H9 (cell line): ENCODE results near the gene CLEC17A. TPM values are rescaled to one million over a fixed set of nuclear protein-coding genes. Genes with fewer than 3 reads are reported as not detected.

ENCODE experiments used
- DNase-seq: peaks from one replicate; pipeline ENCODE4 v3.0.0-alpha.2; 2017
- H2AFZ ChIP-seq: one replicate; pipeline ENCODE4 v1.6.1; 2013; ENCODE audit warnings: mild to moderate bottlenecking, low read length, control low read depth, moderate library complexity
- H2AK5ac ChIP-seq: 2 replicates; pipeline ENCODE4 v1.6.1; 2013; ENCODE audit warnings: low read length, control low read depth, mixed read lengths; ENCODE audit not compliant: insufficient read length
- H2BK120ac ChIP-seq: one replicate; pipeline ENCODE4 v1.6.1; 2013; ENCODE audit warnings: low read depth, mild to moderate bottlenecking, low read length, control low read depth, inconsistent platforms; ENCODE audit not compliant: poor library complexity, severe bottlenecking
- H2BK12ac ChIP-seq: 2 replicates; pipeline ENCODE4 v1.6.1; 2013; ENCODE audit warnings: low read length, control low read depth, mixed read lengths, low read depth; ENCODE audit not compliant: insufficient read length
- H2BK15ac ChIP-seq: 2 replicates; pipeline ENCODE4 v1.6.1; 2013; ENCODE audit warnings: low read depth, low read length, control low read depth
- H2BK20ac ChIP-seq: one replicate; pipeline ENCODE4 v1.6.1; 2013; ENCODE audit warnings: low read depth, mild to moderate bottlenecking, low read length, control low read depth, inconsistent platforms; ENCODE audit not compliant: poor library complexity, severe bottlenecking
- H2BK5ac ChIP-seq: 2 replicates; pipeline ENCODE4 v1.6.1; 2013; ENCODE audit warnings: low read length, control low read depth, mixed read lengths; ENCODE audit not compliant: insufficient read length
- H3K14ac ChIP-seq: 2 replicates; pipeline ENCODE4 v1.6.1; 2013; ENCODE audit warnings: low read length, control low read depth; ENCODE audit not compliant: insufficient read depth
- H3K18ac ChIP-seq: 2 replicates; pipeline ENCODE4 v1.6.1; 2013; ENCODE audit warnings: low read depth, mild to moderate bottlenecking, mixed read lengths, low read length, control low read depth; ENCODE audit not compliant: insufficient read length
- H3K23ac ChIP-seq: 2 replicates; pipeline ENCODE4 v1.6.1; 2013; ENCODE audit warnings: low read length, control low read depth, mixed read lengths, low read depth; ENCODE audit not compliant: insufficient read length
- H3K23me2 ChIP-seq: 2 replicates; pipeline ENCODE4 v1.6.1; 2013; ENCODE audit warnings: low read depth, mild to moderate bottlenecking, mixed read lengths, low read length, control low read depth; ENCODE audit not compliant: insufficient read length, poor library complexity, severe bottlenecking
- H3K27ac ChIP-seq: 2 replicates; pipeline ENCODE4 v1.5.1; 2013; ENCODE audit warnings: low read length, control low read depth, mixed read lengths, low read depth; ENCODE audit not compliant: insufficient read length
- H3K27me3 ChIP-seq: 2 replicates; pipeline ENCODE4 v1.6.1; 2013; ENCODE audit warnings: low read length, control low read depth, inconsistent platforms; ENCODE audit not compliant: insufficient read depth
- H3K4ac ChIP-seq: 2 replicates; pipeline ENCODE4 v1.6.1; 2013; ENCODE audit warnings: low read depth, mild to moderate bottlenecking, control low read depth, inconsistent platforms, low read length, moderate library complexity
- H3K4me1 ChIP-seq: 2 replicates; pipeline ENCODE4 v1.6.1; 2013; ENCODE audit warnings: low read length, control low read depth, inconsistent platforms; ENCODE audit not compliant: insufficient read depth
- H3K4me2 ChIP-seq: 2 replicates; pipeline ENCODE4 v1.6.1; 2013; ENCODE audit warnings: low read length, control low read depth, mixed read lengths; ENCODE audit not compliant: insufficient read length, insufficient read depth
- H3K56ac ChIP-seq: 2 replicates; pipeline ENCODE4 v1.6.1; 2013; ENCODE audit warnings: low read depth, mild to moderate bottlenecking, mixed read lengths, low read length, control low read depth; ENCODE audit not compliant: insufficient read length
- H3K79me1 ChIP-seq: 2 replicates; pipeline ENCODE4 v1.6.1; 2013; ENCODE audit warnings: low read depth, mild to moderate bottlenecking, moderate library complexity, low read length, control low read depth, inconsistent platforms; ENCODE audit not compliant: insufficient read depth, poor library complexity, severe bottlenecking
- H3K79me2 ChIP-seq: 2 replicates; pipeline ENCODE4 v1.6.1; 2013; ENCODE audit warnings: low read length, control low read depth, inconsistent platforms; ENCODE audit not compliant: insufficient read depth
- H3K9ac ChIP-seq: 2 replicates; pipeline ENCODE4 v1.6.1; 2013; ENCODE audit warnings: low read length, control low read depth, mixed read lengths; ENCODE audit not compliant: insufficient read length; ENCODE audit errors: extremely low read depth
- H3K9me3 ChIP-seq: one replicate; pipeline ENCODE4 v1.6.1; 2013; ENCODE audit warnings: low read depth, low read length, inconsistent platforms; ENCODE audit not compliant: control insufficient read depth
- H3T11ph ChIP-seq: one replicate; pipeline ENCODE4 v1.6.1; 2013; ENCODE audit warnings: mild to moderate bottlenecking, low read length, control low read depth, inconsistent platforms
- H4K20me1 ChIP-seq: one replicate; pipeline ENCODE4 v1.6.1; 2013; ENCODE audit not compliant: control insufficient read depth, insufficient read length, insufficient read depth
- H4K5ac ChIP-seq: 2 replicates; pipeline ENCODE4 v1.6.1; 2013; ENCODE audit warnings: low read depth, mild to moderate bottlenecking, mixed read lengths, low read length, control low read depth; ENCODE audit not compliant: insufficient read length
- H4K8ac ChIP-seq: replicated peaks from 2 replicates; pipeline ENCODE4 v1.6.1; 2013; ENCODE audit warnings: low read length, control low read depth, mixed read lengths, low read depth; ENCODE audit not compliant: insufficient read length
- H4K91ac ChIP-seq: 2 replicates; pipeline ENCODE4 v1.6.1; 2013; ENCODE audit warnings: low read depth, mild to moderate bottlenecking, moderate library complexity, mixed read lengths, low read length, control low read depth; ENCODE audit not compliant: insufficient read length
- H3K27ac Mint-ChIP-seq, 3 experiments: 2 replicates in 2 of 3; 3 replicates in 1 of 3; pipeline ENCODE4 v1.8.0; 2020 to 2021; ENCODE audit warnings: mixed read lengths in 3 of 3, mild to moderate bottlenecking in 1 of 3, moderate library complexity in 1 of 3
- H3K27me3 Mint-ChIP-seq: 2 replicates; pipeline ENCODE4 v1.8.0; 2021; ENCODE audit warnings: low read depth, mild to moderate bottlenecking, moderate library complexity, mixed read lengths
- H3K36me3 Mint-ChIP-seq, 3 experiments: 2 replicates in 2 of 3; 3 replicates in 1 of 3; pipeline ENCODE4 v1.8.0; 2020 to 2021; ENCODE audit warnings: low read depth in 3 of 3, mixed read lengths in 3 of 3; ENCODE audit not compliant: insufficient read depth in 1 of 3
- H3K4me1 Mint-ChIP-seq, 2 experiments: 2 replicates each; pipeline ENCODE4 v1.8.0; 2020; ENCODE audit warnings: mixed read lengths in 2 of 2
- H3K4me3 Mint-ChIP-seq, 2 experiments: 2 replicates in 1 of 2; 3 replicates in 1 of 2; pipeline ENCODE4 v1.8.0; 2020 to 2021; ENCODE audit warnings: mild to moderate bottlenecking in 2 of 2, mixed read lengths in 2 of 2, moderate library complexity in 1 of 2
- H3K9me3 Mint-ChIP-seq, 2 experiments: 2 replicates in 1 of 2; 3 replicates in 1 of 2; pipeline ENCODE4 v1.8.0; 2020; ENCODE audit warnings: mild to moderate bottlenecking in 2 of 2, mixed read lengths in 2 of 2, moderate library complexity in 1 of 2
- CTCF ChIP-seq: fragments of 200-600 bp; sonication (generic); conservative IDR thresholded peaks from 3 replicates; pipeline ENCODE4 v1.8.0; 2021; ENCODE audit warnings: antibody characterized with exemption, mild to moderate bottlenecking
- WGBS: extraction: QIAGEN DNeasy Blood & Tissue Kit; methylation state at CpG from one replicate; pipeline ENCODE4 v1.1.7; 2013; ENCODE audit warnings: missing lambda C conversion rate, low lambda C conversion rate, mixed read lengths; ENCODE audit not compliant: insufficient read length; ENCODE audit errors: extremely low coverage; 5-methylcytosine and 5-hydroxymethylcytosine counted together
- total RNA-seq: library from RNA; stranded (reverse); gene quantifications from 2 replicates; pipeline ENCODE4 v1.2.1, GENCODE V29; 2021

CLEC17A gene
- total RNA-seq, 1 experiment from 2014 or later: not detected

- H3K27ac Mint-ChIP-seq: peak overlapping the region; percentile 22 to 64 (median 48); a peak in 6 of 7 replicates
- H3K9me3 ChIP-seq: no peaks in the 10 kb centered on the region
Observed at GRCh38 chr19:14554382-14554812, 28.5 kb upstream of the CLEC17A start.

More at GRCh38 chr19:14554382-14554812, 28.5 kb upstream of the CLEC17A start:
- H4K91ac ChIP-seq: no peak overlapping the region
- H3K36me3 Mint-ChIP-seq: peaks cover 0 to 4% (median 2%) of the 10 kb centered on the region in 3 experiments; a peak in 4 of 7 replicates
- no peak overlapping the region for H3K56ac ChIP-seq
- H3K4me2 ChIP-seq: no peak overlapping the region
- no peak overlapping the region for H3K4me3 Mint-ChIP-seq
- peak; percentile 53 for DNase-seq
- H3K14ac ChIP-seq: no peak overlapping the region
- H3K23me2 ChIP-seq: peaks cover 3% of the 10 kb centered on the region
- H3K4me1 ChIP-seq: no peaks in the 10 kb centered on the region; the same call in 1 of the 2 replicates
- no peak overlapping the region for H3K9ac ChIP-seq
- H4K5ac ChIP-seq: no peak overlapping the region
- no peak overlapping the region for H2BK20ac ChIP-seq
- no peak overlapping the region for H2BK5ac ChIP-seq
- H3K79me2 ChIP-seq: peaks cover 1% of the 10 kb centered on the region; the same call in 1 of the 2 replicates
- no peak overlapping the region for H3K4ac ChIP-seq
- H3T11ph ChIP-seq: no peak overlapping the region
- H4K8ac ChIP-seq: no peak overlapping the region
- no peak overlapping the region for H2BK120ac ChIP-seq
- no peak overlapping the region for H3K27ac ChIP-seq
- no peak overlapping the region for H3K23ac ChIP-seq
- peaks cover 23 to 38% of the 10 kb centered on the region in 2 experiments for H3K4me1 Mint-ChIP-seq
- TF ChIP-seq CTCF: no peak
- no peaks in the 10 kb centered on the region for H3K9me3 Mint-ChIP-seq
- no peak overlapping the region for H3K18ac ChIP-seq
- H2BK12ac ChIP-seq: no peak overlapping the region
- H2AK5ac ChIP-seq: no peak overlapping the region
- no peaks in the 10 kb centered on the region for H3K27me3 ChIP-seq
- WGBS: no CpG with 5 or more reads among the region's 6 CpGs
- no peak overlapping the region for H2AFZ ChIP-seq
- H2BK15ac ChIP-seq: no peak overlapping the region
- peaks cover 2% of the 10 kb centered on the region for H3K79me1 ChIP-seq
- no peaks in the 10 kb centered on the region for H3K27me3 Mint-ChIP-seq
- H4K20me1 ChIP-seq: no peaks in the 10 kb centered on the region
